NB4 (cell line): ENCODE measurements around the gene ASIC2.

Source experiments
- DNase-seq: peaks from one replicate; pipeline ENCODE4 v3.0.0; 2010; ENCODE audit warnings: low read depth
- H3K4me3 ChIP-seq: one replicate; pipeline ENCODE4 v1.5.1; 2011; ENCODE audit warnings: mild to moderate bottlenecking, low read depth, low read length, moderate library complexity
- MYC ChIP-seq: IDR thresholded peaks from 2 replicates; pipeline ENCODE4 v1.6.1; 2011; ENCODE audit warnings: low read depth, low read length
- POLR2A ChIP-seq: IDR thresholded peaks from 2 replicates; pipeline ENCODE4 v1.6.1; 2011; ENCODE audit warnings: mild to moderate bottlenecking; ENCODE audit not compliant: insufficient read length; ENCODE audit errors: extremely low read depth
- TF ChIP-seq, protein P1 (sequence below): IDR thresholded peaks from one replicate; pipeline ENCODE4 v1.5.1; 2012; ENCODE audit warnings: low read depth, low read length
- TF ChIP-seq, protein P2 (sequence below): IDR thresholded peaks from 2 replicates; pipeline ENCODE4 v1.6.1; 2011; ENCODE audit warnings: low read depth, low read length

Gene ASIC2

DNA sequence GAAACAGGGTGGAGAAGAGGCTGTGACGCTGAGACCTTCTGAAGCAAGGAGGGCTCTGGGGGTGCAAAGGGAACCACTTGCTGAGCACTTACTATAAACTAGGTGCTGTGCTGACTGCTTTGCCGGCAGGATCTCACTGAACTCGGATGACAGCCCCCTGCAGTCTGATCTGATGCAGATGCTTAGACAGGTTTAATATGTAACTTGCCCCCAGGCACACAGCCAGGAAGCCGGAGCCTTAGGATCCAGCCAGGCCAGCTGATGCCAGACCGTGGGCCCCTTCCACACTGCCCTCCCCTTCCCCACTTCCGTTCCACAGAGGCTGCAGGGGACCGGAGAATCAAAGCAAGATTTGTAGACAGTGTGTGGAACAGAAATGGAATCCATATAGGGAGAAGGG, 278.3 kb downstream of the ASIC2 start:
- no peak for DNase-seq
- TF ChIP-seq, protein P1, sequence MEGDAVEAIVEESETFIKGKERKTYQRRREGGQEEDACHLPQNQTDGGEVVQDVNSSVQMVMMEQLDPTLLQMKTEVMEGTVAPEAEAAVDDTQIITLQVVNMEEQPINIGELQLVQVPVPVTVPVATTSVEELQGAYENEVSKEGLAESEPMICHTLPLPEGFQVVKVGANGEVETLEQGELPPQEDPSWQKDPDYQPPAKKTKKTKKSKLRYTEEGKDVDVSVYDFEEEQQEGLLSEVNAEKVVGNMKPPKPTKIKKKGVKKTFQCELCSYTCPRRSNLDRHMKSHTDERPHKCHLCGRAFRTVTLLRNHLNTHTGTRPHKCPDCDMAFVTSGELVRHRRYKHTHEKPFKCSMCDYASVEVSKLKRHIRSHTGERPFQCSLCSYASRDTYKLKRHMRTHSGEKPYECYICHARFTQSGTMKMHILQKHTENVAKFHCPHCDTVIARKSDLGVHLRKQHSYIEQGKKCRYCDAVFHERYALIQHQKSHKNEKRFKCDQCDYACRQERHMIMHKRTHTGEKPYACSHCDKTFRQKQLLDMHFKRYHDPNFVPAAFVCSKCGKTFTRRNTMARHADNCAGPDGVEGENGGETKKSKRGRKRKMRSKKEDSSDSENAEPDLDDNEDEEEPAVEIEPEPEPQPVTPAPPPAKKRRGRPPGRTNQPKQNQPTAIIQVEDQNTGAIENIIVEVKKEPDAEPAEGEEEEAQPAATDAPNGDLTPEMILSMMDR: no peak
- no peak for TF ChIP-seq MYC
- TF ChIP-seq, protein P2, sequence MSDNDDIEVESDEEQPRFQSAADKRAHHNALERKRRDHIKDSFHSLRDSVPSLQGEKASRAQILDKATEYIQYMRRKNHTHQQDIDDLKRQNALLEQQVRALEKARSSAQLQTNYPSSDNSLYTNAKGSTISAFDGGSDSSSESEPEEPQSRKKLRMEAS: no peak
- no peak for TF ChIP-seq POLR2A
- no peak overlapping the region for H3K4me3 ChIP-seq

DNA sequence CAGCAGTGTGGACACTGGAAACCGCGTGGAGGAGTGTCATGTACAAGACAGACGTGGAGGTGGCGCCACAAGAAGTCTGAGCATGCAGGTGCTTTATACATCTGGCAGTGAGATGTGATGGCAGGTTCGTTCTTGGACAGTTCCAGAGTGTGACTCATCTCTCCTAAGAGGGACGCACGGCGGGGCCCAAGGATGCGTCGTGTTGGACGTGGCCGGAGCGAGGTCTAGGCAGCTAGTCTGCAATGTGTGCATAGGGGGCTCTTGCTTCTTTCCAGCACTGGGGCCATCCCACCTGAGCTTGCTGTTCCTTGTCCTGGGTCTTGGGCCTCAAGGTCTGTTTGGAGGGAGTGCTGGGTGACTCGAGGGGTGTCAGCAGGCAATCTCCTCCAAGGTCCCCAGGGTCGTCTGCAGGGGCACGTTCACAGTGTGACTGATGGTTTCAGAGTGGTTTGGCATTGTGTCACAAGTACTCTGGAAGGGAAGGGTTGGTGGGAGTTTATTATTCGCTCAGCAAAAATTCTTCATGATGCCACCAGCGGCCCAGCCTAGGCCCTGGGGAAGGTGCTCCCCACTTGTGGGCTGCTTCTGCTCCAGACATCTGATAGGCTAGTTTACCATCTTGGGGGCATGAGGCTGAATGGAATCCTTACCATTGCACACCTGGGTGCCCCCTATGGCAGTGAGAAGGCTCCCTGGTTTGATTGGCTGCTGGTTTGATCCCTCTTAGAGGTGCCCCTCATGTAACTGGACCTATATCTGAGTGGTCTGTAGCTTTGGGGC, 279.3 kb downstream of the ASIC2 start:
- TF ChIP-seq, protein P1: no peak
- TF ChIP-seq, protein P2: no peak
- TF ChIP-seq MYC (no peak), POLR2A (no peak)
- H3K4me3 ChIP-seq: no peak overlapping the region
- DNase-seq: no peak

DNA sequence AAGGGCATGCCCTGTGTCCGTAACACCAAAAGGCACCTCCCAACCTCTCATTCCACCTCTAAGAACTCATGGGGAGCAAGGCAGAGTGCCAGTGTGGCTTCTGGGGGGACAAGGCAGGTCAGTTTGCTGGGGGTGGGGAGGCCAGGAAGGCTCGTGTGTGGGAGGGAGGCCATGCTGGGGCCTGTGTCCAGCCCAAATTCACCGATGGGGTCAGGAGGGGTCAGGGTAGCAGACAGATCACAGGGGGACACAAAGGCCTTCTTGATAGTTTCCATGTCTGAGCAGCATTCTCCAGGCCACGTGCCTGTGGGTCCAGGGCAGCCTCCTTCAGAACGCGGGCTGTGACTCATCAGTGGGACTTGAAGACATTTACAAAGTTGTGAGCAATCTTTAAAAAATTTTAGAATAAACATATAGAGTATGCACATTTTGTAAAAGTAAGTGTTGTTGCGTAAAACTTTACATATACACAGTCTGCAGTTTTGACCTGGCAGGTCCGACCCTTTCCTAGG, 280.5 kb downstream of the ASIC2 start:
- no peak overlapping the region for H3K4me3 ChIP-seq
- no peak for DNase-seq
- TF ChIP-seq MYC (no peak), POLR2A (no peak)
- TF ChIP-seq, protein P1: no peak
- TF ChIP-seq, protein P2: no peak

DNA sequence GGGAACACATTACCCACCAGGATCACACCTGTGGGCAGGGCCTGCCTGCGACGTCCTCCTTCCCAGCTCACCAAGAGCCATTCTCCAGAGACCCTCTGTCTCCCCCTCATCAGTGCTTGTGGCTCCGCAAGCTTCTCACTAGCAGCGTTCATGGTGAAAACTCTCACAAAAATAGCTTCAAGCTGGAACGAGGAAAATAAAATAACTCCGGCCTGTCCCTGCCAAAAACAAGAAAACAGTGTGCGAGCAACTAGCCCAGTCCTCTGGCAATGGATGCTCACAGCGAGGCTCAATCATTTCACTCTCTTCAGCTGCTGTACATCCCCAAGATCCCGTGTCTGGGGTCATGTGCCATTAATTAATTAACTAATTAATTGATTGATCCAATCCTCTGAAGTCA, 283.5 kb downstream of the ASIC2 start:
- DNase-seq: no peak
- TF ChIP-seq, protein P2: no peak
- TF ChIP-seq, protein P1: no peak
- TF ChIP-seq POLR2A: no peak
- H3K4me3 ChIP-seq: no peak overlapping the region

DNA sequence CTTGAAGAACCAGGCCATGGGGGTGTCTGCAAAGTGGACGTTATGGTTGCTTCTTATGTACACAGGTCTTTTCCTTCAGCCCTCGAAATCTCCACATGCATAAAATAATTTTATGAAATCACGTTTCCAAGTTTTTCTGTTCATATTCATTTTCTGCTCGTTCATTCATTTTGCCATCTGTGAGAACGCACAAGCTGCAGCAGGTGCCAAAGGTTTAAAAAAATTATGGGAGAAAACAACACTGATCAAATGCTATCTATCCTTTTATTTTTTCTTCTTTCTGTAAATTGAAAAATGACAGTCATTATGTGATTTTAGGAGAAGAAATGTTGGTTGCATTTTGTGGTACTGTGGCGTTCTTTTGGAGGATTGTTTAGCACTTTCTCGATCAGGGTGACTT, 285.9 kb downstream of the ASIC2 start:
- DNase-seq: no peak

More for the DNA sequence above, 285.9 kb downstream of the ASIC2 start:
- no peak overlapping the region for H3K4me3 ChIP-seq
- TF ChIP-seq MYC (no peak), POLR2A (no peak)
- TF ChIP-seq, protein P2: no peak
- TF ChIP-seq, protein P1: no peak
